HepG2 (cell line): Measurements from ENCODE around the gene TXNL4A. TPM values are rescaled to one million over a fixed set of nuclear protein-coding genes. Genes with fewer than 3 reads are reported as not detected.

Experiments
- CHD4 ChIP-seq: fragments of 200-600 bp; sonication (generic); IDR thresholded peaks from 2 replicates; pipeline ENCODE4 v1.7.0; 2017; ENCODE audit warnings: mild to moderate bottlenecking, low read length, borderline replicate concordance
- FIP1L1 ChIP-seq: fragments of 200-400 bp; formaldehyde crosslinking; IDR thresholded peaks from 2 replicates; pipeline ENCODE4 v1.6.1; 2018; ENCODE audit warnings: low read depth, mild to moderate bottlenecking, low read length, moderate library complexity, borderline replicate concordance; ENCODE audit not compliant: insufficient read depth
- NONO ChIP-seq, 2 experiments: fragments of 450-650 bp in 1 of 2; sonication (generic) in 1 of 2; formaldehyde crosslinking in 1 of 2; IDR thresholded peaks in 1 of 2; conservative IDR thresholded peaks in 1 of 2; 2 replicates each; pipeline versions ENCODE4 v1.6.1 to v1.8.0; 2017 to 2022; ENCODE audit warnings: mild to moderate bottlenecking in 1 of 2, missing genetic modification reagents in 1 of 2, moderate library complexity in 1 of 2
- PCBP1 ChIP-seq: fragments of 200-400 bp; formaldehyde crosslinking; IDR thresholded peaks from 2 replicates; pipeline ENCODE4 v1.6.1; 2017; ENCODE audit warnings: mild to moderate bottlenecking, low read depth, low read length, borderline replicate concordance
- RNF2 ChIP-seq: fragments of 450-650 bp; conservative IDR thresholded peaks from 2 replicates; pipeline ENCODE4 v1.6.1; 2016; ENCODE audit warnings: low read depth
- TRIM24 ChIP-seq: sonication (generic); formaldehyde crosslinking; IDR thresholded peaks from 2 replicates; pipeline ENCODE4 v1.8.0; 2022; ENCODE audit warnings: mild to moderate bottlenecking, missing genetic modification reagents
- ZFP41 ChIP-seq: sonication (generic); formaldehyde crosslinking; IDR thresholded peaks from 2 replicates; pipeline ENCODE4 v1.4.0; 2020; ENCODE audit warnings: mild to moderate bottlenecking, missing genetic modification reagents, borderline replicate concordance
- ZNF138 ChIP-seq: sonication (generic); formaldehyde crosslinking; IDR thresholded peaks from 2 replicates; pipeline ENCODE4 v1.5.0; 2020; ENCODE audit warnings: mild to moderate bottlenecking, low read depth, missing genetic modification reagents
- ZNF160 ChIP-seq: sonication (generic); formaldehyde crosslinking; IDR thresholded peaks from 2 replicates; pipeline ENCODE4 v1.8.0; 2022; ENCODE audit warnings: mild to moderate bottlenecking, inconsistent platforms, missing genetic modification reagents
- ZNF329 ChIP-seq: sonication (generic); formaldehyde crosslinking; IDR thresholded peaks from 2 replicates; pipeline ENCODE4 v1.9.0; 2021; ENCODE audit warnings: low read depth, mild to moderate bottlenecking, missing genetic modification reagents
- ZNF615 ChIP-seq: sonication (generic); formaldehyde crosslinking; IDR thresholded peaks from 2 replicates; pipeline ENCODE4 v1.5.0; 2020; ENCODE audit warnings: mild to moderate bottlenecking, missing genetic modification reagents, borderline replicate concordance
- polyA plus RNA-seq, 8 experiments: library from polyadenylated mRNA; depleted of rRNA in 3 of 8; stranded (reverse) in 7 of 8; unstranded in 1 of 8; fragments of >200 nt; fragmentation: Illumina TruSeq in 4 of 8; extraction: Trizol in 4 of 8; gene quantifications; 2 replicates each; pipeline versions ENCODE4 v1.2.1 to v1.2.3, GENCODE V29; 2011 to 2016; ENCODE audit warnings: low read depth in 4 of 8, missing spikeins in 1 of 8, mixed read lengths in 1 of 8; ENCODE audit not compliant: insufficient read depth in 1 of 8
- total RNA-seq, 5 experiments: library from RNA; depleted of rRNA; stranded (reverse); fragments of >200 nt; fragmentation: Illumina TruSeq; extraction: Trizol; gene quantifications; 2 replicates each; pipeline ENCODE4 v1.2.3, GENCODE V29; 2016; ENCODE audit warnings: low read depth in 1 of 5
- TF ChIP-seq, protein P1 (sequence below): sonication (generic); formaldehyde crosslinking; IDR thresholded peaks from 2 replicates; pipeline ENCODE4 v1.4.0; 2020; ENCODE audit warnings: missing genetic modification reagents
- TF ChIP-seq, protein P2 (sequence below): sonication (generic); formaldehyde crosslinking; IDR thresholded peaks from 2 replicates; pipeline ENCODE4 v1.5.1; 2020; ENCODE audit warnings: mild to moderate bottlenecking, missing genetic modification reagents, borderline replicate concordance
- TF ChIP-seq, protein P3 (sequence below): sonication (generic); formaldehyde crosslinking; IDR thresholded peaks from 2 replicates; pipeline ENCODE4 v1.9.0; 2022; ENCODE audit warnings: missing genetic modification reagents, mild to moderate bottlenecking, borderline replicate concordance
- TF ChIP-seq, protein P4 (sequence below): sonication (generic); formaldehyde crosslinking; IDR thresholded peaks from 2 replicates; pipeline ENCODE4 v1.4.0; 2020; ENCODE audit warnings: missing genetic modification reagents, borderline replicate concordance

The TXNL4A gene
- total and polyA plus RNA-seq, 2 of the 13 experiments (the other 11 are each of a cell fraction or from before 2014, with no cell fraction given) = 172 to 202 TPM

DNA sequence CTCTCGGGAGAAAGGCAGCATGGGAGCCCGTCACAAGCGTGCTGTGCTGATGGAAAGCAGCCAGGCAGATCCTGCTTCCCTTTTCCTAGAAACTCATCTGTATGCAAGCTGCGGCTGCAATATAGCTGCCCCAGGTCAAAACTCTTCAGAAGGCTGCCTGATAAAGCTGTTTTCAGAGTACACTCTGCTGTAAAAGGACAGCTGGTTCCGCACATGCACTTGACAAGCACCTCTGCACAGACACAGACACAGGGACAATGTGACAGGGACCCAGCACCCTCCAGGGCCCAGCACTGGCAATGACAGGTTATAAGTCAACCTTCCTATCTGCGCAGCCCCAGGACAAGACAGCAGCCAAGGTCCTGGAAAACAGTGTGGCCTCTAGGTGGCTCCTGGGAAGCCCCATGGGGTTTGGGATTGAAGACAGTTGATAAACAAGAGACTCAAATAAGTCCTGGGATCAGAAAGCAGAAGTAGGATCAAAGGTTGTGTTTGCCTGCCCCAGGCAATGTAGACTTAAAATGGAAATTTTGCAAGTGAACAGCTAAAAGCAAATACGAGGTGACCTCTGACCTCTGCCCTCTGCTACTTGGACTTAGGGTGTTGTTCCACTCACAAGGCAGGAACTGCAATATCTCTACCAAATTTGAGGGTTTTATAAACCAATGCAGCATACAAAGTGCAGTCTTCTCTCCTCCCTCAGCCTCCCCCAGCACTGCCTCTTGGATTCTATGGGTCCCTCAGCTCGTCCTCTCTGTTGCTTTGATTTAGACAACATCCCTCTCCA lies 53.9 kb downstream of the TXNL4A start (continued):
- 0 out of 2 replicates have a peak, but pooled peaks have one; percentile 53 for TF ChIP-seq ZNF138
- TF ChIP-seq PCBP1 = no peak
- TF ChIP-seq, protein P1, sequence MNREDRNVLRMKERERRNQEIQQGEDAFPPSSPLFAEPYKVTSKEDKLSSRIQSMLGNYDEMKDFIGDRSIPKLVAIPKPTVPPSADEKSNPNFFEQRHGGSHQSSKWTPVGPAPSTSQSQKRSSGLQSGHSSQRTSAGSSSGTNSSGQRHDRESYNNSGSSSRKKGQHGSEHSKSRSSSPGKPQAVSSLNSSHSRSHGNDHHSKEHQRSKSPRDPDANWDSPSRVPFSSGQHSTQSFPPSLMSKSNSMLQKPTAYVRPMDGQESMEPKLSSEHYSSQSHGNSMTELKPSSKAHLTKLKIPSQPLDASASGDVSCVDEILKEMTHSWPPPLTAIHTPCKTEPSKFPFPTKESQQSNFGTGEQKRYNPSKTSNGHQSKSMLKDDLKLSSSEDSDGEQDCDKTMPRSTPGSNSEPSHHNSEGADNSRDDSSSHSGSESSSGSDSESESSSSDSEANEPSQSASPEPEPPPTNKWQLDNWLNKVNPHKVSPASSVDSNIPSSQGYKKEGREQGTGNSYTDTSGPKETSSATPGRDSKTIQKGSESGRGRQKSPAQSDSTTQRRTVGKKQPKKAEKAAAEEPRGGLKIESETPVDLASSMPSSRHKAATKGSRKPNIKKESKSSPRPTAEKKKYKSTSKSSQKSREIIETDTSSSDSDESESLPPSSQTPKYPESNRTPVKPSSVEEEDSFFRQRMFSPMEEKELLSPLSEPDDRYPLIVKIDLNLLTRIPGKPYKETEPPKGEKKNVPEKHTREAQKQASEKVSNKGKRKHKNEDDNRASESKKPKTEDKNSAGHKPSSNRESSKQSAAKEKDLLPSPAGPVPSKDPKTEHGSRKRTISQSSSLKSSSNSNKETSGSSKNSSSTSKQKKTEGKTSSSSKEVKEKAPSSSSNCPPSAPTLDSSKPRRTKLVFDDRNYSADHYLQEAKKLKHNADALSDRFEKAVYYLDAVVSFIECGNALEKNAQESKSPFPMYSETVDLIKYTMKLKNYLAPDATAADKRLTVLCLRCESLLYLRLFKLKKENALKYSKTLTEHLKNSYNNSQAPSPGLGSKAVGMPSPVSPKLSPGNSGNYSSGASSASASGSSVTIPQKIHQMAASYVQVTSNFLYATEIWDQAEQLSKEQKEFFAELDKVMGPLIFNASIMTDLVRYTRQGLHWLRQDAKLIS = 0 out of 2 replicates have a peak, but pooled peaks have one; percentile 24
- TF ChIP-seq, protein P2, sequence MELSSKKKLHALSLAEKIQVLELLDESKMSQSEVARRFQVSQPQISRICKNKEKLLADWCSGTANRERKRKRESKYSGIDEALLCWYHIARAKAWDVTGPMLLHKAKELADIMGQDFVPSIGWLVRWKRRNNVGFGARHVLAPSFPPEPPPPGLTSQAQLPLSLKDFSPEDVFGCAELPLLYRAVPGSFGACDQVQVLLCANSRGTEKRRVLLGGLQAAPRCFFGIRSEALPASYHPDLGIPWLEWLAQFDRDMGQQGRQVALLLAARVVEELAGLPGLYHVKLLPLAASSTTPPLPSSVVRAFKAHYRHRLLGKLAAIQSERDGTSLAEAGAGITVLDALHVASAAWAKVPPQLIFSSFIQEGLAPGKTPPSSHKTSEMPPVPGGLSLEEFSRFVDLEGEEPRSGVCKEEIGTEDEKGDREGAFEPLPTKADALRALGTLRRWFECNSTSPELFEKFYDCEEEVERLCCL (CRISPR knock-in tag) = no peak
- peak; percentile 61; the same call in 1 of the 2 replicates for TF ChIP-seq ZNF615
- TF ChIP-seq TRIM24 = peak; percentile 90
- TF ChIP-seq RNF2 = no peak
- no peak for TF ChIP-seq NONO (IDR thresholded peaks at IDR 0.05)
- no peak for TF ChIP-seq NONO (CRISPR knock-in tag; conservative IDR thresholded peaks at IDR 0.05)
- 0 out of 2 replicates have a peak, but pooled peaks have one; percentile 43 for TF ChIP-seq ZNF329 (CRISPR knock-in tag)
- TF ChIP-seq, protein P3, sequence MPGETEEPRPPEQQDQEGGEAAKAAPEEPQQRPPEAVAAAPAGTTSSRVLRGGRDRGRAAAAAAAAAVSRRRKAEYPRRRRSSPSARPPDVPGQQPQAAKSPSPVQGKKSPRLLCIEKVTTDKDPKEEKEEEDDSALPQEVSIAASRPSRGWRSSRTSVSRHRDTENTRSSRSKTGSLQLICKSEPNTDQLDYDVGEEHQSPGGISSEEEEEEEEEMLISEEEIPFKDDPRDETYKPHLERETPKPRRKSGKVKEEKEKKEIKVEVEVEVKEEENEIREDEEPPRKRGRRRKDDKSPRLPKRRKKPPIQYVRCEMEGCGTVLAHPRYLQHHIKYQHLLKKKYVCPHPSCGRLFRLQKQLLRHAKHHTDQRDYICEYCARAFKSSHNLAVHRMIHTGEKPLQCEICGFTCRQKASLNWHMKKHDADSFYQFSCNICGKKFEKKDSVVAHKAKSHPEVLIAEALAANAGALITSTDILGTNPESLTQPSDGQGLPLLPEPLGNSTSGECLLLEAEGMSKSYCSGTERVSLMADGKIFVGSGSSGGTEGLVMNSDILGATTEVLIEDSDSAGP (CRISPR knock-in tag) = peak; percentile 16
- 0 out of 2 replicates have a peak, but pooled peaks have one; percentile 43 for TF ChIP-seq CHD4
- TF ChIP-seq FIP1L1 = no peak; the same call in 1 of the 2 replicates
- no peak for TF ChIP-seq ZFP41 (CRISPR knock-in tag)
- TF ChIP-seq, protein P4, sequence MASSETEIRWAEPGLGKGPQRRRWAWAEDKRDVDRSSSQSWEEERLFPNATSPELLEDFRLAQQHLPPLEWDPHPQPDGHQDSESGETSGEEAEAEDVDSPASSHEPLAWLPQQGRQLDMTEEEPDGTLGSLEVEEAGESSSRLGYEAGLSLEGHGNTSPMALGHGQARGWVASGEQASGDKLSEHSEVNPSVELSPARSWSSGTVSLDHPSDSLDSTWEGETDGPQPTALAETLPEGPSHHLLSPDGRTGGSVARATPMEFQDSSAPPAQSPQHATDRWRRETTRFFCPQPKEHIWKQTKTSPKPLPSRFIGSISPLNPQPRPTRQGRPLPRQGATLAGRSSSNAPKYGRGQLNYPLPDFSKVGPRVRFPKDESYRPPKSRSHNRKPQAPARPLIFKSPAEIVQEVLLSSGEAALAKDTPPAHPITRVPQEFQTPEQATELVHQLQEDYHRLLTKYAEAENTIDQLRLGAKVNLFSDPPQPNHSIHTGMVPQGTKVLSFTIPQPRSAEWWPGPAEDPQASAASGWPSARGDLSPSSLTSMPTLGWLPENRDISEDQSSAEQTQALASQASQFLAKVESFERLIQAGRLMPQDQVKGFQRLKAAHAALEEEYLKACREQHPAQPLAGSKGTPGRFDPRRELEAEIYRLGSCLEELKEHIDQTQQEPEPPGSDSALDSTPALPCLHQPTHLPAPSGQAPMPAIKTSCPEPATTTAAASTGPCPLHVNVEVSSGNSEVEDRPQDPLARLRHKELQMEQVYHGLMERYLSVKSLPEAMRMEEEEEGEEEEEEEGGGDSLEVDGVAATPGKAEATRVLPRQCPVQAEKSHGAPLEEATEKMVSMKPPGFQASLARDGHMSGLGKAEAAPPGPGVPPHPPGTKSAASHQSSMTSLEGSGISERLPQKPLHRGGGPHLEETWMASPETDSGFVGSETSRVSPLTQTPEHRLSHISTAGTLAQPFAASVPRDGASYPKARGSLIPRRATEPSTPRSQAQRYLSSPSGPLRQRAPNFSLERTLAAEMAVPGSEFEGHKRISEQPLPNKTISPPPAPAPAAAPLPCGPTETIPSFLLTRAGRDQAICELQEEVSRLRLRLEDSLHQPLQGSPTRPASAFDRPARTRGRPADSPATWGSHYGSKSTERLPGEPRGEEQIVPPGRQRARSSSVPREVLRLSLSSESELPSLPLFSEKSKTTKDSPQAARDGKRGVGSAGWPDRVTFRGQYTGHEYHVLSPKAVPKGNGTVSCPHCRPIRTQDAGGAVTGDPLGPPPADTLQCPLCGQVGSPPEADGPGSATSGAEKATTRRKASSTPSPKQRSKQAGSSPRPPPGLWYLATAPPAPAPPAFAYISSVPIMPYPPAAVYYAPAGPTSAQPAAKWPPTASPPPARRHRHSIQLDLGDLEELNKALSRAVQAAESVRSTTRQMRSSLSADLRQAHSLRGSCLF (CRISPR knock-in tag) = no peak
- TF ChIP-seq ZNF160 (CRISPR knock-in tag) = no peak
